Panc1 (cell line): ENCODE measurements around the gene ASTN2. TPM values are rescaled to one million over a fixed set of nuclear protein-coding genes. Genes with fewer than 3 reads are reported as not detected.

Experiments
- ATAC-seq: fragments of 200-7000 bp; cut with Tn5 transposase; 2 replicates; pipeline ENCODE4 v1.9.1; 2020; ENCODE audit warnings: mild to moderate bottlenecking, moderate library complexity
- BruUV-seq: library from RNA; stranded (reverse); fragments of 400-500 nt; replicated peaks from 2 replicates; lab custom pipeline; 2021; lab: Mats Ljungman, UMichigan
- CTCF ChIA-PET: fragments of 300-600 bp; sonication (Branson Sonifier 250); formaldehyde crosslinking; loops from one replicate; lab custom pipeline; 2022; ENCODE audit warnings: antibody characterized with exemption; lab: Charles Lee
- POLR2A ChIA-PET: fragments of 300-600 bp; sonication (Branson Sonifier 250); formaldehyde crosslinking; loops from one replicate; lab custom pipeline; 2022; ENCODE audit warnings: antibody characterized with exemption; lab: Charles Lee
- DNase-seq: peaks from one replicate; pipeline ENCODE4 v3.0.0-alpha.2; 2010; ENCODE audit warnings: low read depth, low spot score
- H3K27ac ChIP-seq: 2 replicates; pipeline ENCODE4 v1.5.1; 2011; ENCODE audit warnings: mild to moderate bottlenecking, low read length, inconsistent platforms
- H3K27me3 ChIP-seq: fragments of 200-500 bp; sonication (Bioruptor generic); 2 replicates; pipeline ENCODE4 v1.6.0; 2014; ENCODE audit warnings: low read length, inconsistent platforms; ENCODE audit not compliant: control insufficient read depth, insufficient read depth
- H3K36me3 ChIP-seq: fragments of 200-500 bp; sonication (Bioruptor generic); 2 replicates; pipeline ENCODE4 v1.5.1; 2014; ENCODE audit warnings: inconsistent platforms, mild to moderate bottlenecking, low read length, moderate library complexity; ENCODE audit not compliant: control insufficient read depth, insufficient read depth
- H3K4me1 ChIP-seq: 2 replicates; pipeline ENCODE4 v1.5.1; 2011; ENCODE audit warnings: inconsistent platforms, mild to moderate bottlenecking, low read length, moderate library complexity; ENCODE audit not compliant: control insufficient read depth, insufficient read depth
- H3K4me3 ChIP-seq, 2 experiments: 2 replicates each; pipeline ENCODE4 v1.5.1; 2011 to 2012; ENCODE audit warnings: low read depth in 2 of 2, low read length in 2 of 2, mild to moderate bottlenecking in 2 of 2, inconsistent platforms in 1 of 2, moderate library complexity in 1 of 2
- H3K9me3 ChIP-seq: fragments of 200-500 bp; sonication (Bioruptor generic); 2 replicates; pipeline ENCODE4 v1.5.1; 2014; ENCODE audit warnings: low read depth, mild to moderate bottlenecking, inconsistent platforms, low read length, moderate library complexity; ENCODE audit not compliant: control insufficient read depth, insufficient read depth
- POLR2AphosphoS5 ChIP-seq: IDR thresholded peaks from 2 replicates; pipeline ENCODE4 v1.6.1; 2012; ENCODE audit warnings: mild to moderate bottlenecking, low read depth, low read length, moderate library complexity
- SIN3A ChIP-seq: IDR thresholded peaks from 2 replicates; pipeline ENCODE4 v1.6.1; 2012; ENCODE audit warnings: low read depth, mild to moderate bottlenecking, low read length, moderate library complexity, borderline replicate concordance; ENCODE audit not compliant: insufficient read depth
- TCF7L2 ChIP-seq: IDR thresholded peaks from 2 replicates; pipeline ENCODE4 v1.6.1; 2011; ENCODE audit warnings: mild to moderate bottlenecking, low read depth, low read length, inconsistent platforms
- in situ Hi-C: cut with HindIII; loops from 2 replicates; pipeline ENCODE4 v1.10.0; 2016; ENCODE audit warnings: low sequenced_read_pairs, low pct_unique_long_range_greater_than_20kb
- intact Hi-C: fragments of 100-400 bp; cut with micrococcal nuclease; formaldehyde crosslinking; loops from one replicate; pipeline ENCODE4 v1.10.0; 2022; ENCODE audit not compliant: unreplicated experiment
- total RNA-seq: library from RNA; stranded (reverse); gene quantifications from one replicate; pipeline ENCODE4 v1.2.1, GENCODE V29; 2021; ENCODE audit not compliant: unreplicated experiment
- TF ChIP-seq, protein P1 (sequence below), 2 experiments: IDR thresholded peaks; 2 replicates each; pipeline ENCODE4 v1.6.1; 2011 to 2012; ENCODE audit warnings: low read depth in 2 of 2, control low read depth in 1 of 2, low read length in 1 of 2, mild to moderate bottlenecking in 1 of 2, moderate library complexity in 1 of 2; ENCODE audit not compliant: insufficient read depth in 1 of 2
- TF ChIP-seq, protein P2 (sequence below): fragments of 450-650 bp; IDR thresholded peaks from 2 replicates; pipeline ENCODE4 v1.5.1; 2017; ENCODE audit warnings: mild to moderate bottlenecking

ASTN2 gene
- total RNA-seq, 1 experiment from 2014 or later = 3.9 TPM

DNA sequence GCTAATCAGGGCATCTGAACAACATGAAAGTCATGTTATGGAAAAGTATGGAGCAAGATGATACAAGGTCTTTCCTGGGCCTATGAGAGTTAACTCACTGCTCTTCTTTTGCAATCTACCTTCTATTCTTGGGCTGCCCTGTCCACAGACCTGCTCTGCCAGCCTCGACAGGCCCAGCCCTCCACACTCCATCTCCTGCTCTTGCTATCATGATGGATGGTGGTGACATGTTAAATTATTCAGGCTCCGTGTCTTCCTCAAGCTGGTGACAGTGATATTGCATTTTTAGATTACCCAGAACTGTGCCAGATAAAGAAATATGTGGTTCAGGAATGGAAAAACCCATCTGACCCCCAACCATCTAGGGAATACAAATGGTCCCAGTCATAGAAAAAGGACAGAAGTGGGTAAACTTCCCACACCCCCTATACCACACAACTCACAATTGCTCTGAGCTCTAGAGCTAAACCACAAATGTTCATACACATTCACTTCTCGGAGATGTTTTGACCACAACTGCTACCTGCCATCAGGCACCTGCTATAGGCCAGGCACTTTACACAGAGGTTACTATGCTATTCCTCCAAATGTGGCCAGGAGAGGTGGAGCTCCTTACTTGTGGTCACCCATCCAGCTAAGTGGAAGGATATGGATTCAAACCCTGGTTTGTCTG, 311.3 kb downstream of the ASTN2 start:
- Histone ChIP-seq H3K4me3 (no peak overlapping the region), H3K36me3 (no peaks in the 10 kb centered on the region), H3K9me3 (no peaks in the 10 kb centered on the region), H3K27ac (no peak overlapping the region), H3K27me3 (no peaks in the 10 kb centered on the region), H3K4me1 (no peaks in the 10 kb centered on the region)
- intact Hi-C loops = no loop called here
- DNase-seq = no peak
- ChIA-PET CTCF (no interaction called here), POLR2A (no interaction called here)
- ATAC-seq = no peak
- in situ Hi-C loops = no loop called here
- TF ChIP-seq SIN3A (no peak), TCF7L2 (no peak), POLR2AphosphoS5 (no peak)
- TF ChIP-seq, protein P1, sequence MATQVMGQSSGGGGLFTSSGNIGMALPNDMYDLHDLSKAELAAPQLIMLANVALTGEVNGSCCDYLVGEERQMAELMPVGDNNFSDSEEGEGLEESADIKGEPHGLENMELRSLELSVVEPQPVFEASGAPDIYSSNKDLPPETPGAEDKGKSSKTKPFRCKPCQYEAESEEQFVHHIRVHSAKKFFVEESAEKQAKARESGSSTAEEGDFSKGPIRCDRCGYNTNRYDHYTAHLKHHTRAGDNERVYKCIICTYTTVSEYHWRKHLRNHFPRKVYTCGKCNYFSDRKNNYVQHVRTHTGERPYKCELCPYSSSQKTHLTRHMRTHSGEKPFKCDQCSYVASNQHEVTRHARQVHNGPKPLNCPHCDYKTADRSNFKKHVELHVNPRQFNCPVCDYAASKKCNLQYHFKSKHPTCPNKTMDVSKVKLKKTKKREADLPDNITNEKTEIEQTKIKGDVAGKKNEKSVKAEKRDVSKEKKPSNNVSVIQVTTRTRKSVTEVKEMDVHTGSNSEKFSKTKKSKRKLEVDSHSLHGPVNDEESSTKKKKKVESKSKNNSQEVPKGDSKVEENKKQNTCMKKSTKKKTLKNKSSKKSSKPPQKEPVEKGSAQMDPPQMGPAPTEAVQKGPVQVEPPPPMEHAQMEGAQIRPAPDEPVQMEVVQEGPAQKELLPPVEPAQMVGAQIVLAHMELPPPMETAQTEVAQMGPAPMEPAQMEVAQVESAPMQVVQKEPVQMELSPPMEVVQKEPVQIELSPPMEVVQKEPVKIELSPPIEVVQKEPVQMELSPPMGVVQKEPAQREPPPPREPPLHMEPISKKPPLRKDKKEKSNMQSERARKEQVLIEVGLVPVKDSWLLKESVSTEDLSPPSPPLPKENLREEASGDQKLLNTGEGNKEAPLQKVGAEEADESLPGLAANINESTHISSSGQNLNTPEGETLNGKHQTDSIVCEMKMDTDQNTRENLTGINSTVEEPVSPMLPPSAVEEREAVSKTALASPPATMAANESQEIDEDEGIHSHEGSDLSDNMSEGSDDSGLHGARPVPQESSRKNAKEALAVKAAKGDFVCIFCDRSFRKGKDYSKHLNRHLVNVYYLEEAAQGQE (IDR thresholded peaks at IDR 0.05; ENCODE audit: insufficient read depth in 1 of 2, low read depth in 2 of 2, low read length in 1 of 2) = no peak
- TF ChIP-seq, protein P2, sequence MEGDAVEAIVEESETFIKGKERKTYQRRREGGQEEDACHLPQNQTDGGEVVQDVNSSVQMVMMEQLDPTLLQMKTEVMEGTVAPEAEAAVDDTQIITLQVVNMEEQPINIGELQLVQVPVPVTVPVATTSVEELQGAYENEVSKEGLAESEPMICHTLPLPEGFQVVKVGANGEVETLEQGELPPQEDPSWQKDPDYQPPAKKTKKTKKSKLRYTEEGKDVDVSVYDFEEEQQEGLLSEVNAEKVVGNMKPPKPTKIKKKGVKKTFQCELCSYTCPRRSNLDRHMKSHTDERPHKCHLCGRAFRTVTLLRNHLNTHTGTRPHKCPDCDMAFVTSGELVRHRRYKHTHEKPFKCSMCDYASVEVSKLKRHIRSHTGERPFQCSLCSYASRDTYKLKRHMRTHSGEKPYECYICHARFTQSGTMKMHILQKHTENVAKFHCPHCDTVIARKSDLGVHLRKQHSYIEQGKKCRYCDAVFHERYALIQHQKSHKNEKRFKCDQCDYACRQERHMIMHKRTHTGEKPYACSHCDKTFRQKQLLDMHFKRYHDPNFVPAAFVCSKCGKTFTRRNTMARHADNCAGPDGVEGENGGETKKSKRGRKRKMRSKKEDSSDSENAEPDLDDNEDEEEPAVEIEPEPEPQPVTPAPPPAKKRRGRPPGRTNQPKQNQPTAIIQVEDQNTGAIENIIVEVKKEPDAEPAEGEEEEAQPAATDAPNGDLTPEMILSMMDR = no peak
- no TSS peak for BruUV-seq

DNA sequence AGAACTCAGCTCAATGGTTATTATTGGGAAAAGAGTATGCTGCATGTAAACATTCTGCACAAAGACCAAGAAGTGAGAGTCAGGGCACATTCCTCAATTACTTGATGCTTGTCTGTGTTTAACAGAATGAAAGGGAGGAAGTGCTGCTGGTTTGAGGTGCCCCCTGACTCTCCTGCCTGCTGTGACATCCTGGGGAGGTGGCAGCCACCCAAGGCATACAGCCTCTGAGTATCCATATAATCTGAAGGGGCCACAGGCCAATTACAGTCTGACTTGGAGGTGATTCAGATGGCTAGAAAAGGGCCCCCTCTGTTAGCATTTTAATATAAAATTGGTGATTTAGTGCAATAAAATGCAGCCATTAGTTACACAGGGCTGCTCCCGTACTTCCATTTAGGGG, 313.8 kb downstream of the ASTN2 start:
- Histone ChIP-seq H3K36me3 (no peaks in the 10 kb centered on the region), H3K9me3 (no peaks in the 10 kb centered on the region), H3K27ac (no peak overlapping the region), H3K27me3 (no peaks in the 10 kb centered on the region), H3K4me3 (no peak overlapping the region), H3K4me1 (no peaks in the 10 kb centered on the region)
- BruUV-seq = no TSS peak
- TF ChIP-seq, protein P2 = no peak
- TF ChIP-seq POLR2AphosphoS5 (no peak), TCF7L2 (no peak), SIN3A (no peak)
- TF ChIP-seq, protein P1 (IDR thresholded peaks at IDR 0.05; ENCODE audit: insufficient read depth in 1 of 2, low read depth in 2 of 2, low read length in 1 of 2) = no peak
- CTCF ChIA-PET = no interaction called here
- intact Hi-C loops = no loop called here
- in situ Hi-C loops = no loop called here
- DNase-seq (no peak), ATAC-seq (no peak)
- POLR2A ChIA-PET = interaction anchor here (0.6 kb wide), 1 partner anchor 49 kb away, joined by 3 read pairs; no protein-coding TSS in a partner anchor
